VCaP (cell line): Measurements from ENCODE around the gene DRD4.
A peak's percentile ranks its signal among the peaks of the same experiment; 100 is the strongest.

Experiments
- H3K27ac ChIP-seq: fragments of 450-650 bp; 2 replicates; pipeline ENCODE4 v1.5.1; 2017
- CTCF ChIP-seq: fragments of 450-650 bp; conservative IDR thresholded peaks from 2 replicates; pipeline ENCODE4 v1.5.1; 2017; ENCODE audit warnings: mild to moderate bottlenecking, moderate library complexity

Gene DRD4

GRCh38 chr11:605286-606129, 31.6 kb upstream of the DRD4 start:
- peak overlapping the region; percentile 45 for H3K27ac ChIP-seq
- no peak for TF ChIP-seq CTCF

- H3K27ac ChIP-seq: peak overlapping the region; percentile 45
- TF ChIP-seq CTCF: no peak
Observed at GRCh38 chr11:606245-606644, 30.8 kb upstream of the DRD4 start.

GRCh38 chr11:607020-607780, 29.9 kb upstream of the DRD4 start:
- no peak overlapping the region; the same call in 1 of the 2 replicates for H3K27ac ChIP-seq
- no peak for TF ChIP-seq CTCF

- TF ChIP-seq CTCF: no peak
- H3K27ac ChIP-seq: no peak overlapping the region
Observed at GRCh38 chr11:607971-608659, 29.0 kb upstream of the DRD4 start.

DNA sequence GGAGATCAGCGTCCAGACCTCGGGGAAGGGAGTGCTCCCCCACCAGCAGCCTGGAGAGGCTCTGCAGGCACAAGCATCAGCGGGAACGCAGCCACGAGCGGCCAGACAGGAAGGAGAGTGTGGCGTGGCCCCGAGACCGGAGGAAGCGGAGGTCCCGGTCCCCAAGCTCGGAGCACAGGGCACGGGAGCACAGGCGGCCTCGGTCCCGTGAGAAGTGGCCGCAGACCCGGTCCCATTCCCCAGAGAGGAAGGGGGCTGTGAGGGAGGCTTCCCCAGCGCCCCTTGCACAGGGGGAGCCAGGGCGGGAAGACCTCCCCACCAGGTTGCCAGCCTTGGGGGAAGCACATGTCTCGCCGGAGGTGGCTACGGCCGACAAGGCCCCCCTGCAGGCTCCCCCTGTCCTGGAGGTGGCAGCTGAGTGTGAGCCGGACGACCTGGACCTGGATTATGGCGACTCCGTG, 28.2 kb upstream of the DRD4 start:
- H3K27ac ChIP-seq: no peak overlapping the region
- TF ChIP-seq CTCF: no peak

DNA sequence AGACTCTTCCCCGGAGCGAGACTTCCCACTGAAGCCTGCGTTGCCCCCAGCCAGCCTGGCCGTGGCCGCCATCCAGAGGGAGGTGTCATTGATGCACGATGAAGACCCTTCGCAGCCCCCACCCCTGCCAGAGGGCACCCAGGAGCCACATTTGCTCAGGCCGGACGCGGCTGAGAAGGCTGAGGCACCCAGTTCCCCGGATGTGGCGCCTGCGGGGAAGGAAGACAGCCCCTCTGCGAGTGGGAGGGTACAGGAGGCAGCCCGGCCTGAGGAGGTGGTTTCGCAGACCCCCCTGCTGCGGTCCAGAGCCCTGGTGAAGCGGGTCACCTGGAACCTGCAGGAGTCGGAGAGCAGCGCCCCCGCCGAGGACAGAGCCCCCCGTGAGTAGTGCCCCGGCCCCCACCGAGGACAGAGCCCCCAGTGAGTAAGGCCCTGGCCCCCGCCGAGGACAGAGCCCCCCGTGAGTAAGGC, 27.7 kb upstream of the DRD4 start:
- H3K27ac ChIP-seq: no peak overlapping the region
- TF ChIP-seq CTCF: no peak
